Raji (cell line): ENCODE results near the gene CASP2.

Experiments
- POLR2A ChIP-seq: IDR thresholded peaks from 2 replicates; pipeline ENCODE4 v1.6.1; 2011; ENCODE audit warnings: low read depth, low read length, control low read depth; ENCODE audit not compliant: insufficient read depth

Gene CASP2

GRCh38 chr7:143283381-143283780 is 4.8 kb upstream of the CASP2 start:
- no peak for TF ChIP-seq POLR2A

DNA sequence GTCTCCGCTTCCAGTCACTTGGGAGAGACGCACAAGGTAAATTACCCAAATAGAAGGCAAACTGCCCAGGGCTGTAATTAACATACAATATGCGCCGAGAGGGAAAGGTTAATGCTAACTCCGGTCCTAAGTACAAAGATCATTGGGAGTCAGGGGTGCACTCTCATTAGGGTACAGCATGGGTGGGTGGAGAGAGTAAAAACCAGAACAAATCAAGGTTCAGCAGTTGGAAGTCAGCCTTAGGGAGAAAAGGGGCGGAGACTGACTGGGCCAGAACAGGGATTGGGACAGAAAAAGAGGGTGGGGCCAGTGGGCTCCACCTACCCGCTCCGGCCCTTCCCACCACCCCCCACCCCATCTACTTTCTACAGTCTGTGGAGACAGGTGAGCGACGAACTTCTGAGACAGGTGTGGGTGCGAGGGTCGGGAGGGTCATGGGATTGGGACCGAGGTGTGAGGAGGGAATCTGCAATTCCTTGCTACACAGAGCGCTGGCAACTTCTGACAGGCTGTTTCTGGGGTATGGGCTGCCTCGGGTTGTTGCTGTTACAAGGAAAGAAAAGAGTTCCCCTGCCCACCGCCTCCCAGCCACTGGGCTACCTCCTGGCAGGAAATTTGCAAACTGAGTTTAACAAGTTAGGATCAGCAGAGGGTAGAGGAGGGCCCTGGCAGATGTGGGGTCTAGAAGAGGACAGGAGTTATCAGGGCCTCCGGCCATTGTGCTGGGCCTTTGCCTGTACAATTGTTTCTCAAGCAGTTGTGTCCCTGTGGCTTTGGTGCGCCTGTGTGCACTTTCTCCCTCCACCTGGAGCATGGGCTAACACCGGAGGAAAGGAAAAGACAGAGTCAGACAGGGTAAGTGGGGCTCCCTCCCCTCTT is 3.3 kb upstream of the CASP2 start, which contains the start of gene TMEM139:
TSS of gene TMEM139 (plus strand) at position 368 of the 879 bp plus-strand sequence. CDS start 1,000 bp downstream, outside the sequence.
- TF ChIP-seq POLR2A, result no peak

GRCh38 chr7:143285470-143285778 is 2.7 kb upstream of the CASP2 start:
- TF ChIP-seq POLR2A, result no peak

GRCh38 chr7:143285806-143286521 is 2.2 kb upstream of the CASP2 start:
- TF ChIP-seq POLR2A, result no peak

DNA sequence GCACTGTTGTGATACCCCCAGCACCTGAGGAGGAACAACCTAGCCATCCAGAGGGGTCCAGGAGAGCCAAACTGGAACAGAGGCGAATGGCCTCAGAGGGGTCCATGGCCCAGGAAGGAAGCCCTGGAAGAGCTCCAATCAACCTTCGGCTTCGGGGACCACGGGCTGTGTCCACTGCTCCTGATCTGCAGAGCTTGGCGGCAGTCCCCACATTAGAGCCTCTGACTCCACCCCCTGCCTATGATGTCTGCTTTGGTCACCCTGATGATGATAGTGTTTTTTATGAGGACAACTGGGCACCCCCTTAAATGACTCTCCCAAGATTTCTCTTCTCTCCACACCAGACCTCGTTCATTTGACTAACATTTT is 1.6 kb upstream of the CASP2 start:
- no peak for TF ChIP-seq POLR2A

DNA sequence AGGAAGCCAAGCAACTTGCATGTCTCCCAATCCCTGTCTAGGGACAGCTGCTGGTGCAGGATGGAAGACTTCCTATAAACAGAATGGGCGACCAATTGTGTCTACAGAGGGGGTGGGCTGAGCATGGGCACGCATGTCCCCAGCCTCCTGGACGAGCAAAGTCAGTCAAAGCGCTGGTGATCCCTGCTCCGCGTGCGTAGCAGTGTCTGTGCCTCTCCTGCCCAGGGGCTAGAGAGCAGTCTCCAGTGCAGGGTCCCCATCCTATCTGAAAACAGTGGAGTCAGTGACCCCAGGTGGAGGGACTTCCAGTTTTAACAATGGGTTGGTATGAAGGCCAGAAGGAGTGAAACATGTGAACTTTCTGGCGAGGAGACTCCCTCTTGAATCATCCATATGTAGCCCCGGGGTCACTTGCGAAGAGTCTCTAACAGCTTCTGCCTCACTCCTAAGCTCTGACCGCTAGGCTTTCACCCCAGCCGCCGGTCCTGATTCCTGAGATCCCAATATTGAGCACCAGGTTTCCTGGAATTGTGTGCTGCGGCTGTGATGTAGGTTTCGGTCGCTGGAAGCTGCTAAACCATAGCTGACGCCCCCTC is 714 bp upstream of the CASP2 start:
- no peak for TF ChIP-seq POLR2A

DNA sequence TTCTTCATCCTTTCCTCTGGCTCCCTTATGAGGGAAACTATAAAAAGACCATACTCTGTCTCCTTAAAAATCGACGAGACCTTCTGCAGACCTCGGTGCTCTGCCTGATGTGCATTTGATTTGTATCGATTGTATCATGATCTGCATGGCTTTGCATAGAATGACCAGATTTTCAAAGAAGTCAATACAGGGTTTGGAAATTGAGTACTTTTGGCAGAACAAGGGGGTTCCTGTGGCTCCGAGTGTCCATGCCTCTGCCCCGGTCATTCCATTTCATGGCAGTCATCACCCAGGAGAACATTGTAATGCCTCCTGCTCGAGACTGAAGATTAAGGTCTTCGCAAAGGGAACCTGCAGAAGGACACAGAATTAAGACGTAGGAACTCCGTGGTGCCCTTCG is 685 bp downstream of the CASP2 start:
- TF ChIP-seq POLR2A, result no peak

DNA sequence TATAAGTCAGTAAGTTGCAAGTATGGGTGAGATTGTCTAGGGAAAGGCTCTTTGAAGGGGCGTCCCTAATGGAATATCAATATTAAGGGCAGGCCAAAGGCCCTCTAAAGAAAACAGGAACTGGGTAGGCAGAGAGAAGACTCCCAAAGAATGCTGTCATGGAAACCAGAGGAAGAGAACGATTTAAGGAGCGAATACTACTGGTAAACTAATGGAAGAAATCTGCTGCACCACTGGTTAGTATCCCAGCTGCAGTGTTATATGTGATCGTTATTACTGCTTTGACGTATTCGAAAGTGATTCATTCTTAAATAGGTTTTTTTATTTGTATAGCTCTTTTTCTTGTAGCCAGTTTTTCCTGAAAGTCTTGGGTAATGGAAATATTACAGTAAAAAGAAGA is 1.3 kb downstream of the CASP2 start:
- TF ChIP-seq POLR2A, result no peak

DNA sequence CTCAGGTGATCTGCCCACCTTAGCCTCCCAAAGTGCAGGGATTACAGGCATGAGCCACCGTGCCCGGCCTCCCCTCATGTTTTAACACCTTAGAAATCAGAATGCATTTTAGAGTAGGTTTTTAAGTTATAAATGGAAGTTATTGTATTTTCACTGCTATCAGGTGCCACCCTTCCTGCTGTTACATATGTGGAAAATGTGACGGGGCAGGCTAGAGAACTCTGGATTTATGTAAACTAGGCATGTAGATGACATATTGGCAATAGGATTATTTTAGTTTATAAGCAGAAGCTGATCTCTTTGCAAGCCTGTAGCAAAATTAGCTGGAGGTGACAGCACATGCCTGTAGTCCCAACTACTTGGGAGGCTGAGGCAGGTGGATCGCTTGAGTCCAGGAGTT is 2.1 kb downstream of the CASP2 start:
- TF ChIP-seq POLR2A, result no peak

GRCh38 chr7:143292876-143293275 is 4.7 kb downstream of the CASP2 start:
- no peak for TF ChIP-seq POLR2A

- no peak for TF ChIP-seq POLR2A
Measured at GRCh38 chr7:143295870-143296269, 7.7 kb downstream of the CASP2 start.

DNA sequence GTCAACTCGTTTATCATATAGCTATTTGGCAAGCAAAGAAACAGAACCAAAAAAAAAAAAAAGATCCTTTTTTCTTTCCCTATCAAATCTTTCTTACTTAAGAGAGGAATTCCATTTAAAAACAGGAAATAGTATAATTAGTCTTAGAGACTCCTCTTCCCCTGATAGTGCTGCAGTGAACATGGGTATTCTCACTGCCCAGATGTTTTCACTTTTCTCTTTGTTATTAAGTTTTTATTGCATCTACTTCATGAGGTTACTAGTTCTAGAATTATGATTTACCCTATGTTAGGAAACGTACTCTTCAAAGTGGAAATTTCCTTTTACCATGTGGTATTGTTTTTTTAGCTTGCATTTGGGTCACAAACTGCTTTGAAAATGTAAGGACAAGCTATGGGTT is 8.5 kb downstream of the CASP2 start:
- no peak for TF ChIP-seq POLR2A

DNA sequence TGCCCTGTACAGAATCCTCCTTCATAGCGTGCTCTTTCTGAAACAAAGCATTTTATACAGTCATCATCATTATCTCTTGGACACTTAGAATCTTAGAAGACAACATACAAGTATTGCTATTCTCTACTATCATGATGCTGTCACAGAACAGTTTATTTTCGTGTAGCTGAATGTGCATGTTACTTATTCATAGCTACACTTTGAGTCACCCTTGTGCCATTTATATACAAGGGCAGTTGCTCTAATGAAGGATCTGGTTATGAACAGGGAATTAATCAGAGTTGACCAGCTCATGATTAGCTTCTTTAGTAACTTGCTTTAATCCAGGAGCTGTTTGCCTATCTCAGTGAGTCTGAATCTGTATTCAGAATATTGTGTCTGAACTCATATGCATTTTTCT is 11.2 kb downstream of the CASP2 start:
- TF ChIP-seq POLR2A, result no peak

DNA sequence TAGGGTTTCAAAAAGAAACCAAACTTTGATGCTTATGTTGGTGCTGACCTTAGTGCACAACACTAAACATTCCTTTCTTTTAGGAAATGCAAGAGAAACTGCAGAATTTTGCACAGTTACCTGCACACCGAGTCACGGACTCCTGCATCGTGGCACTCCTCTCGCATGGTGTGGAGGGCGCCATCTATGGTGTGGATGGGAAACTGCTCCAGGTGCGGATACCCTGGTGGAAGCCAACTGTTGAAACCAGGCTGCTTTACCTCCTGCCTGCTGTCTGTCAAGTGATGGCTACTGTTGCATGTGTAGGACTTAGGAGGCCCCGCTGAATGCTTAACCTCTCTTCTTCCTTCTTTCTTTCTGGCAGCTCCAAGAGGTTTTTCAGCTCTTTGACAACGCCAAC is 11.7 kb downstream of the CASP2 start:
- no peak for TF ChIP-seq POLR2A

DNA sequence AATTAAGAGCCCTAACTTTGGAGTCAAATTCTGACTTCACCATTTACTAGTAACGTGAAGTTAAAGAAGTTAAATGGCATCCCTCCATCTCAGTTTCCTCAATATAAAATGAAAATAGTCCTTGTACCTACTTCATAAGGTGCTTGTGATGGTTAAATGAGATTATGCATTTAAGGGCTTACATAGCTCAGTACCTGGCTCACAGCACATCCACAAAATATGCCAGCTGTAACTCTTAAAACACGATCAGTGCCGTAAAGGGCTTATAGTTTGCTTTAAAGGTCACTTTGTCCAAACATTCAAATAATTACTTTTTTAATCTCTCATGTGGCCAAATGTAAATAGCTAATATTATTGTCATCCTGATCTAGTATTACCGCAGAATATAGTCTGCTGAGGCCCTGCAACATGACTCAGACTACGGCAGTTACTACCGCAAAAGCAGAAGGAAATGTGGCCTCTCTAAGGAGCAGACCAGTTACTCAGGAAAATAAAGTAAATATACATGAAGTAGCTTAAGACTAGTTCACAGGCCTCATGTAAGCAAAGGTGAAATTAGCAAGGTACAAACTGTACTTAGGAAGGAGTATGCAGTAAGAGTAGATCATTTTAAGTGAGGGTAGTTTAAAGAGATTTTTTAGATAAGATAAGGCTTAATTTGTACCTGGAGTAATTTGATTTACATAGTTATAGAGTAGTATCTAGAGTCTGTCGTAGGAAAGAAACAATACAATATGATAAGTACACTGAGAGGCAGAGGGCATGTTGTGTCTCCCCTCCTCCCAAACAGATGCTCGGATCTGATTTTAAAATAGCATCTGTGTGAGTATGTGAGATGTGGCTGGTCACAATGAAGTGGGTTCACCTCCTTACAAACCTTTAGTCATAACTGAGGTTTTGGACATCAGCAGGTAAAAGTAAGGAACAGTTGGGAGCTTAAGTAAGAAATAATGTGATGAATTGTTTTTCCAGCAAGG is 13.1 kb downstream of the CASP2 start:
- TF ChIP-seq POLR2A, result no peak
